Frontal cortex (tissue), 4 donors: ENCODE data around the gene FAM107A. TPM values are rescaled to one million over a fixed set of nuclear protein-coding genes. Genes with fewer than 3 reads are reported as not detected.

Source experiments
- DNase-seq, 2 donors: peaks; one replicate each; pipeline ENCODE4 v3.0.0; 2012; ENCODE audit warnings: low spot score in 2 of 2
- FAIRE-seq: peaks from 2 replicates; lab custom pipeline; 2012; peaks lifted over from hg19 to GRCh38; lab: Jason Lieb, UNC
- total RNA-seq: library from RNA; depleted of rRNA; stranded (reverse); fragments of >200 nt; gene quantifications from one replicate; pipeline ENCODE4 v1.2.3, GENCODE V29; 2014
- donor health status: control.
- donor health status: control.
- donor health status: control.

The FAM107A gene
- total RNA-seq, 1 donor from 2014 or later, result 15.5 TPM

- FAIRE-seq, result no peak
- DNase-seq, result no peak
Measured at GRCh38 chr3:58522759-58523425, 54.3 kb downstream of the FAM107A start.

- DNase-seq, result no peak
- no peak for FAIRE-seq
Measured at GRCh38 chr3:58521917-58522631, 55.1 kb downstream of the FAM107A start.

GRCh38 chr3:58521336-58521670, 55.9 kb downstream of the FAM107A start:
- DNase-seq, result no peak
- FAIRE-seq, result no peak

- DNase-seq (no peak), FAIRE-seq (no peak)
Measured at GRCh38 chr3:58520403-58521335, 56.5 kb downstream of the FAM107A start.

DNA sequence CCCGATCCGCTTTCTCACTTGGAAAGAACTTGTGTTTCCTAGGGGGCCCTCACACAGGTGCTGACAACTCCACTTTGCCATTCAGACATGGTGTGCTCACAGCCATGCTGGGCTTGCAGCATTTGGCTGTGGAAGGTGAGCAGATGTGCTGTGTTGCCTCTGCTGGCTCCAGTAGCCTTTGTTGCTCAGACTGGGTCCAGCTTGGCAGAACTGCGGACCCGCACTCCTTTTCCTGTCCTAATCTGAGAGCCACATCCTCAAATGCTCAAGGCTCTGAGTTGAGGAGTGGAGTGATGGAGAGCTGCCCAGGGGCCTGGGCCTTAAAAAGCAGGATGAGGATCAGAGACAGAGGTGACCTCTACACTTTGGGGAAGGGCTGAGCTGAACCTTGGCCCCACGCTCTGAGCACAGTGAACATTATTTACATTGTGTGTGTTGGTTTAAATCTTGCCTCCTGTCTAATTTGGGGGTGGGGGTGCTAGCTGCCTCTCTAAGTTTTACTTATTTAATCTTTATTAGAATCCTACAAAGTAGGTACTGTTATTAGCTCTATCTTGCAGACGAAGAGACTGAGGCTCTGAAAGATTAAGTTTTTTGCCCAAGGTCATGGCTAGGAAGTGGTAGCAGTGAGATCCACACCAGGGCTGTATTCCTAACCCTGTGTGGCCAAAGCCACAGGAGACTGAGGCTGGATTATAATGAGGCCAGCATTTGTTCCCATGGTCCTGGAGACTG, 57.4 kb downstream of the FAM107A start:
- FAIRE-seq, result no peak

DNA sequence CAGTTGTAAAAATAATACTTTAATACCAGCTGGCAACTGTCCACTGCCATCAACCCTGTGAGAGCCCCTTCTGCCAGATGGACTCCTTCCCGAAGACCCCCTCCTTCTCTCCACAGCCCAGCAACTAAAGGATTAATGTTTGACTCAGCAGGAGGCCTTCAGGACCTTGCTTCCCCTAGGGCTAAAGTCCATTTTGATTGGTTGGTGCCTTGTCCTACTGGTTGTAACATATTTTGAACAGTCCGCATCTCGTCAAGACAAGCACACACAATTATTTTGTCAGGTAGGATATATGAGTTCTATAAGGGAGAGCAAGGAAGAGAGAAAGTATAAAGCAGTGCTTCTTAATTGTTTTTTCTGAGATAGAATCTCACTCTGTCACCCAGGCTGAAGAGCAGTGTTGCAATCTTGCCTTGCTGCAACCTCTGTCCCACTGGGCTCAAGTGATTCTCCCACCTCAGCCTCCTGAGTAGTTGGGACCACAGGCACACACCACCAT, 58.9 kb downstream of the FAM107A start:
- no peak for FAIRE-seq
- no peak for DNase-seq

More for the DNA sequence above, 57.4 kb downstream of the FAM107A start:
- no peak for DNase-seq

GRCh38 chr3:58514405-58514804, 62.8 kb downstream of the FAM107A start:
- FAIRE-seq (no peak), DNase-seq (no peak)

Other genes starting within 250 kb of the FAM107A start
- 22.0 TPM for gene PXK, start 244.5 kb downstream of the FAM107A start, total RNA-seq
- gene PDHB, start 143.6 kb downstream of the FAM107A start, total RNA-seq, result 56.3 TPM
- 24.5 TPM for gene KCTD6, start 85.3 kb downstream of the FAM107A start, total RNA-seq
- gene ACOX2, start 40.2 kb downstream of the FAM107A start, total RNA-seq, result 1.6 TPM
- not detected for gene FAM3D, start 89.4 kb upstream of the FAM107A start, total RNA-seq